Activated CD8-positive, alpha-beta memory T cell treated with anti-CD3 and anti-CD28 coated beads for 4 hours (primary cell): Measurements from ENCODE around the gene KRT81.
"Not testable (repeated sequence)": the region's sequence is repeated elsewhere in the genome, so short reads cannot be mapped to it uniquely, and the experiment has no call there.

Experiments used
- DNase-seq, 2 donors: peaks; one replicate each; pipeline ENCODE4 v3.0.0-alpha.2; 2020; ENCODE audit warnings: low read depth in 2 of 2

The KRT81 gene

DNA sequence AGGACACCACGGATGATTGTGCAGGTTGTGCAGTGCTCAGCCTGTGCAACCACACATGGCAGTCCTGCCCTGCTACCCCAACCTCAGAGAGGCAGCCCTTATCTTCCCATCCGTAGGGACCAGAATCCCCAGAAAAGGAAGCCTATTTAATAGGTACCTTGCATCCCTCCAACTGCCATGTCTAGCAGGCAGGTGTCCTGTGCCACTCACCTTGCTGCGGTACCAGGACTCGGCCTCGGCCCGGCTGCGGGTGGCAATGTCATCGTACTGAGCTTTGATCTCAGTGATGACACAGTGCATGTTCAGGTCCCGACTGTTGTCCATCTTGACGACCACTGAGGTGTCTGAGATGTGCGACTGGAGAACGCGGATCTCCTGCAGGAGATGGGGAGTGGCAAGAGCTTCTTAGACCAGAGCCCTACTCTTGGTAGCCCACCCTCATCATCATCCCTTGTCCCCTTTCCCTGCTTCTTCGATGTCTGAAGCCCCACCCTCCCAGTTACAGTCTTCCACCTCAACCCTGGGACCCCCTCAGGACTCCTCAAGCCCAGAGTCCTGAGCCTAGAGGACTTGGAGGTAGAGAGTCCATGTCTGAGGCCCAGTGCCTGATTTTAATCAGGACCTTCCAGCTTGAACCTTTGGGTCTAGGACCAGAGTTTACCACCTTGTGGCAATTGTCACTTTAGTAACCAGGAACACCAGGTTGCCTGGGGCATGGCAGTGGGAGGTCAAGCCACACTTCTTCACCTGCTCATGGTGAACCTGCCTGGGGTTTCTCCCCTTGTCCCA, 37.7 kb downstream of the KRT81 start:
- no peak for DNase-seq

DNA sequence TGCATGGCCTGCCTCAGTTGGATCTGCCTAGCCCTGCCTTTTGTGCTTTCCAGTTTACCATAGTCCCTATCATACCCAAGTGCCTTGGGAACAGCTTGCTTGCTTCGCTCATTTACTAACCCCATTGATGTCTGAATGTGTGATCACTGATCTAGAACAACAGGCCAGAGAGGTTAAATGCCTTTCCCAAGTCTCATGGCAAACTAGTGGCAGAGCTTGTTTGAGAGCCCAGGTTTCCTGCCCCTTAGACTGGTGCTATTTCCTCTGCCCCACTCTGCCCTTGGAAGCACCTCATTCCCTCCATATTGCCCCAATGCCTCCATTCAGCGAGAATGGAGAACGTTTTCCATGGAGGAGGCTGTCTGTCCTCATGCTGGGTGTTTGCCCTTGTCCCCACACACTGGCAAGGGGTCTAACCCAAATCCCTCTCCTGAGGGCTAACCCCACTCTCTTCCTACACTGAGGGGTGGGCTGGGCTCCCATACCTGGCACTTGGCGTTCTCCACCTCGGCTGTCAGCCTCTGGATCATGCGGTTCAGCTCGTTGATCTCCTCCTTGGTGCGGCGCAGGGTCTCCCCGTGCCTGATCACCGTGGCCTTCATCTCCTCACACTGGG, 38.5 kb downstream of the KRT81 start:
- no peak for DNase-seq

DNA sequence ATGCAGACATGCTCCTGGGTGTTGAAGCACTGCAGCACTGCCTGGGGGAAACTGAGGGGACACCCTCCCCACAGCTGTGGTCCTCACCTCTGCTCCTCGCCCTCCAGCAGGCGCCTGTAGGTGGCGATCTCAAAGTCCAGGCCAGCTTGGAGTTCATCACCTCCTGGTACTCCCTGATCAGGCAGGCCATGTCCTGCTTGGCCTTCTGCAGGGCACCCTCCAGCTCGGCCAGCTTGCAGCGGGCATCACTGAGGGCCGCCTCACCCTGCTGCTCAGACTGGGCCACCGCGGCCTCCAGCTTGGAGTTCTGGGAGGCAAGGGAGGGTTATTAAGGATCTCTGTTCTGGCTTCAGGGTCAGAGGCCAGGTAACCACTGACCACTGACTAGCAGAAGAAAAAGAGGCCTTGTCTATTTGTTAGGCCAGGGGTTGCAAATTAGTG, 39.1 kb downstream of the KRT81 start:
- DNase-seq = not testable (repeated sequence)

DNA sequence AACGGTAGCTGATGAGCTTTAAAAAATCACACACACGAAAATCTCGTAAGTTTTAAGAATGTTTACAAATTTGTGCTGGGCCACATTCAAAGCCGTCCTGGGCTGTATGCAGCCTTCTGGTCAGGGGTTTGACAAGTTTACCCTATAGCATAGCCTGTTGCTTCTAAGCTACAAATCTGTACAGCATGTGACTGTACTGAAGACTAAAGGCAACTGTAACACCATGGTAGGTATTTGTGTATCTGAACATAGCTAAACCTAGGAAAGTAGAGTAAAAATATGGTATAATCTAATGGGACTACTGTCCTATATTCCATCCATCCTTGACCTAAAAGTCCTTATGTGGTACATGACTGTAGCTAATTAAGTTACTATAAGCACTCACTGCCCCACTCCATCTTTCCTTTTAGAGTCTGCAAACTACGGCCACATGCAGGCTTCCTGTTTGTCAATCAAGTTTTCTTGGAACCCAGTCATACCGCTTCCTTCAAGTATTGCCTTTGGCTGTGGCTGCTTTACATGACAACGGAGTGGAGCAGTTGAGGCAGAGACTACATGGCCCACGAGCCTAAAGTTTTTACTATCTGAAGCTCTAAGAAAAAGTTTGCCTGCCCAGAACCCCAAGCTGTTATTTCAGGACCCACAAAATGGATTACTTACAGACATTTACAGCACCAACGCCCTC, 39.8 kb downstream of the KRT81 start:
- DNase-seq = no peak

DNA sequence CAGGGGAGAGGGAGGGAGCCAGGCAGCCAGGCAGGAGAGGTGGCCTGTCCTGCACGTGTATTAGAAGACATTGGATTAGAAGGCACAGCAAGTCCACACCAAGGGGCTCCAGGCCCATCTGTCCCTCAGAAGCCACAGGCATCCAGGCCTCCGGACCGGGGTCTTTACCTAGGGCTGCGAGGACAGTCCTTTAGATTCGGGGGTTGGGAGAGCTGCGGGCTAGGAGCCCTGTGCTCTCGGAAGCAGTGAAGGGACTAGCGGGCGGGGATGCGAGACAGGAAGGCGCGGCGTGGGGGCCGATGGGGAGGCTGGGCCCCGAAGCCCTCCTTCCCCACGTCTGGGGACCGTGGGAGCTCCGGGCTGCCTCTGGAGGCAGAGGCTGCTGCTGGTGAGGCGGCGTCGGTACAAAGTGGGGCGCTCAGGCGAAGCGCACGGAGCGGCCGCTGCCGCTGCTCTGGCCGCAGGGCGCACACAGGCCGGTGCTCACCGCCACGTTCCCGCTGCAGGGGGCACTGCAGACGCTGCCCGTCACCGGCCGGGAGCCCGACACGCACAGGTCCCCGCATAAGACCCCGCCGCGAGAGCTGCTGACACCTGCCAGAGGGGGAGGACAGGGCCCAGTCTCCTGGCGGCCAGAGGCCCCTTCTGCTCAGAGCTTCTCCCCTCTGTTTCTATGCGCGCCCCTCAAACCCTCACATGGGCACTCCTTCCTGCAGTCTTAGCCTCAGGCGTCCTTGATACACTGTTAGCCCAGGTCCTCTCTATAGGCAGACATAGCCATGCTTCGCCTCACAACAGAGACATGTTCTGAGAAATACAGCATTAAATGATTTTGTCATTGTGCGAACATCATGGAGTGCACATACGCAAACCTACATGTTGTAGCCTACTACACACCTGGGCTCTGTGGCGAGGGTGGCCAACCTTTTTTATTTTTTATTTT, 41.0 kb downstream of the KRT81 start:
- no peak for DNase-seq

DNA sequence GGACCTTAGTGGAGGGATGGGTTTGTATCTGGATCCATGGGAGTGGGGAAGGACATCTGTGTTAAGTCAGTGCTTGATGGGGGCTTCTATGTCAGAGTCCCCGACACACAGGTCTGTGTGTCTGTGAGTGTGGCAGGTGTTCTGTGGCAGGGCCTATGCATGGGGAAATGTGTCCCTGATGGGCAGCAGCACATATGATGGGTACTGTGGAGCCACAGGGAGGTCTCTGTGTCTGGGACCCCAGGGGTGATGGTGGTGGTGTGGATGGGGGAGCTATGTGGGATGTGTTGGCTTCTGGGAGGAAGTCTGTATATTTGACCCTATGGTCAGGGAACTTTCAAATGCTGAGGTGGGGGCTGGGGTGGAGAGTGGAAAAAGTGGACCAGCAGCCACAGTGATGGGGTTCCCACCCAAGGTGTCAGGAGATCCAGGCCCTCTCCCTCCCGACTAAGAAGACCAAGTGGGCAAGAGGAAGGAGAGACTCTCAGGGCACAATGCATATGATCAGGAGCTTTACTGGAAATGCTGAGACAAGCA, 41.8 kb downstream of the KRT81 start:
- no peak for DNase-seq

DNA sequence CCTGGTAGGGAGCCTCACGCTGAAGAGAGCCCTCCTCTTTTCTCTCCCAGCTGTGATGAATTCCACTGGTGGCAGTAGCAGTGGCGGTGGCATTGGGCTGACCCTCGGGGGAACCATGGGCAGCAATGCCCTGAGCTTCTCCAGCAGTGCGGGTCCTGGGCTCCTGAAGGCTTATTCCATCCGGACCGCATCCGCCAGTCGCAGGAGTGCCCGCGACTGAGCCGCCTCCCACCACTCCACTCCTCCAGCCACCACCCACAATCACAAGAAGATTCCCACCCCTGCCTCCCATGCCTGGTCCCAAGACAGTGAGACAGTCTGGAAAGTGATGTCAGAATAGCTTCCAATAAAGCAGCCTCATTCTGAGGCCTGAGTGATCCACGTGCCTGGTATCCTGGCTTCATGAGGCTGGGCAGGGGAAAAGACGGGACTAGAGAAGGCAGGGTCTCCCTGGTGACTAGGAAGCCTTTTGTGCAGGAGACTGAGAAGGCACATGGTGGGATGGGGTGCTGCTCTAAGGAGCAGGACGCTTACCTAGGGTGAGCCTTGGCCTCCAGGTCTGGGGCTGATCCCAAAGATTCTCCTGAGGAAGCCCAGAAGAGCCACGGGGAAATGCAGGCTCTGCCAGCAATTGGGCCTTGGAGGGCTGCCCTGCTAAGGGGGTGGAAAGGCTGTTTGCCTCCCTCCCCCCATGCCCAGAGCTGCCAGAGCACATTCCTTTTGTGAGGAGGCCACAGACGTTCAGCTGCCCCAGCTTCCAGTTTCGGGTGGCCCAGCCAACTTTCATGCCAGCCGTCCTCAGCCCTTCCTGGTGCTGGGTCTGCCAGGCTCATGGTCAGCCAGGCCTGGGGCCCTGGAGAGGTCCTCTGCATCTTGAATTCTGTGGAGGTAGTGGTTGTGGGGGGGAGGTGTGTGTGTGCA, 42.5 kb downstream of the KRT81 start:
- no peak for DNase-seq

DNA sequence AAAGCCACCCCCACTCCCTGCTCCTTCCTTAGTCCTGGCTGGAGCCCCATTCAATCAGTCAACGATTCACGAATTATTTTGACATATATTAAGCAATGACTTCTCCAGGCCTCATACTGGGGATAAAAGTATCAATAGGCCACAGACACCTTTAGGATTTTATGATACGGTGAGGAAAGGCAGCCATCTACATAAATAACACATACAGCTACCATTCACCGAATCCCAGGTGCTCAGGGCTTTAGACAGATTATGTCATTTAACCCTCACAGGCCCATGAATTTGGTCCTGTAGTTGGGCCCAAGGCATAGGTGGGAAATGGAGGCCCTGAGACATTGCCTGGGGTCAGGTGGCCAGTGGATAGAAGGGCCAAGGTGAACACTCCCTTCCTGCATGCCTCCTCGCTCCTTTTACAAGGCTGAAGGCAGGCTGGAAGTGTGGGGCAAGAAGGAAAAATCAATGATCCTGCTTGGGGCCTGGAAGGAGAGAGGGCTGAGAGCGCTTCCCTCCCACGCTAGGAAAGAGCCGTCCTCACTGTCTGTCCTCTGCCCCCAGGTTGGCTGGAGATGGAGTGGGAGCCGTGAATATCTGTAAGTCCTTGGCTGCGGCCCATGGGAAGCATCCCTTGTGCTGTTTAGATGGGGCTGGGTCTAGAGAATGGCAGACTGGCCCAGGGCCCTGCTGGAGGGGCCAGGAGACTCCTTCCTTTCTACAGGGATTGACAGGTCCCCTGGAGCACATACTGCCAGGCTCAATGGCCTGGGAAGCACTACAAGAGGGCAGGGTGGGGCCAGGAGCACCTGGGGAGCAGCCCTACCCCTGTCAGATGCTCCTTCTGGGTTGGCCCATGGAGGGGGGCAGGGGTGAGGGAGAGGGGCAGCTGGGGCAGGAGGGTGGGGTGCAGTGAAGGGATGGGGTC, 43.5 kb downstream of the KRT81 start:
- no peak for DNase-seq

DNA sequence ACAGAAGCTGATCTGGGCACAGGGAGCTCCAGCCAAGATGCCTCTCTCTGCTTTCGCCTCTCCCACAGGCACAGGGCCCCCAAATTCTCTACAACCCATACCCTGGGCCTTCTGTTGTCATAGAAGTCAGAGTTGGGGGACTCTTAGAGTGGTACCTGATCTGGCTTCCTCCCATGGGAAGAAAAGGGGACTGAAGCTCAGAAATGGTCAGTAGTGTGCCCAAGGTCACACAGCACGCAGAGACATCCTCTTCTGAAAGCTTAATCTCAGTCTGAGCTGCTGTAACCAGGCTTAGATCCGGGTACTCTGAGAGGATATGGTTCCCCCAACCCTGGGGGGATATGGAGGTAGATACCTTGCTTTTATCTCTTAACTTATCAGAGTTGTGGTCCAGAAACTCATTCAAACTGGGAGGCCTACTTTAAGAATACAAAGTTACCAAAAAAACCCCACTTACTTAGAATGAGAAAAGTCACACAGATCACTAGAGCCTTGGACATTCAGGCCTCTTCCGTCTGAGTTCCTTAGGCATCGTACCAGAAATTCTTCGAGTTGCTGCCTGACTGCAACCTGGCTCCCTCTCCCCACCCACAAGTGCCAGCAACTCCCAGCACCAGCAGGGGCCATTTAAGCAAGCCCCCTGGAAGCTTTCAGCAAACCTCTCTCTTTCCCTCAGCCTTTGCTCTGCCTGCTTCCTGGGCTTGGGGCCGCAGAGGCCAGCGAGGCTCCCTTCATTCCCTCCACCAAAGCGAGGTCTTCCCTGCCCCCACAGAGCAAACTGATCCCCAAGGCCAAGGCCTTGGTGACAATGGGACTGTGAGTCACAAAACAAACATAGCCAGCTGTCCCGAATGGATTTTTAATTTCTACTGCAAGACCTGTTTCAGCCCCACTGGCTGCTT, 44.4 kb downstream of the KRT81 start:
- no peak for DNase-seq

DNA sequence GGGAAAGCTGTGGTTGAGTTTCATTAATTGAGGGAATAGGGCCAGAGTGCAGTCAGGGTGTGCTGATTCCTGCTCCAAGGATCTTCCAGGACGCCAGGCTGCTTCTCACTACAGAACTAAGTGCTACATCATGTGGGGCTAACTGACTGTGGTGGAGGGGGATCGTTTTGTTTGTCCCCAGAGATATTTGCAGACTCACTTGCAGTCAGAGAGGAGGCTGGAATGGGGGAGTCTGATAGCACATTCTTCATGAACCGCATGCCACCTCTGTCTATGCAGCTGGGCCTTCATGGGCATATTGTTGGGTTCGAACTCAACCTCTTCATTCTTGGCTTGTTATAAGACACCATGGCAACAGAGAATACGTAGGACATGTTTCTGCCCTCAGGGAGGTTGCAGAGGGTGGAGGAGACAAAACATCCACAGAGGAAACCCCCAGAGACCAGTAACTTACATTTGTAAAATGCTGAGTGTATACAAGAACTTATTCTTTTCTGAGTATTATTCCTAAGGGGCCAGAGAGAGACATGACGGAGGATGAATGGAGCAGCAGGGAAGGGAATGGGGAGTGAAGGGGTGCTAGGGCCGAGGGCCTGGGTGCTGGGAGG, 45.3 kb downstream of the KRT81 start:
- DNase-seq = no peak

DNA sequence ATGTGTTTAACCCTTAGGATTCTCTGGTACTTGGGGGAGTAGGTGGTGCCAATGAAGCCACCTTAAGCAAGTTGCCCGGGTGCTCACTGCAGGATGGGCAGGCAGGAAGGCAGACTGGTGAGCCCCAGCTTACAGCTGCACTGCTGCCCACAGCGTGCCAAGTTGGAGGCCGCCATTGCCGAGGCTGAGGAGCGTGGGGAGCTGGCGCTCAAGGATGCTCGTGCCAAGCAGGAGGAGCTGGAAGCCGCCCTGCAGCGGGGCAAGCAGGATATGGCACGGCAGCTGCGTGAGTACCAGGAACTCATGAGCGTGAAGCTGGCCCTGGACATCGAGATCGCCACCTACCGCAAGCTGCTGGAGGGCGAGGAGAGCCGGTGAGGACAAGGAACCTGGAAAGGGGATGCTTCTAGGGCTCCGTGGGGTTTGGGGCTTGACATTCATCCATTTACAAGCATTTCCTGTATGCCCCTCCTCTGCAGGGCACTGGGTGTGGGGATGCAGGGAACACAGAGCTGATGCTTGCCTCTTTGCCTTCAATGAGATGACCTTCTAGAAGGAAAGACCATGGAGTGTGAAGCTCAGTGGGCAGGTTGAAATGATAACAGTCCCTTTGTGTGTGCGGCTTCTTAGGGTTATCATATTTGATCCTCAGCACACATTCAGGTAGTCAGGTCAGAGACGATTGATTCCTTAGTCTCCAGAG, 45.9 kb downstream of the KRT81 start:
- no peak for DNase-seq

DNA sequence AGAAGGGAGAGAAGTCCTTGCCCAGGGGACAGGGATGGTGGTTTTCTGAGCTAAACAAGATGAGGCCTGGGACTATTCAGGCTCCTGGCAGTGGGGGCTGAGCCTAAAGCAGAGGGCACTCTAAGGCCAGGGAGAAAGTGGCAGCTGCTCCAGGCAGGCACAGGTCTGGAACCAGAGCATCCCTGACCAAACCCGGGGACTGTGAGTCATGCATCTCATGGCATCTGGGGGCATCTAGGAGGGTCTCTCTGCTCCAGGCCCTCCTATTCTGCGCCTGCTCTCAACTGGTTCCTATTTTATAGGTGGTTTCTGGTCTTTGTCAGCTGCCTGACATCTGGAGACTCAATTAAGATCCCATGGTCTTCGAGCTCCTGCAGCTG, 46.7 kb downstream of the KRT81 start:
- no peak for DNase-seq

DNA sequence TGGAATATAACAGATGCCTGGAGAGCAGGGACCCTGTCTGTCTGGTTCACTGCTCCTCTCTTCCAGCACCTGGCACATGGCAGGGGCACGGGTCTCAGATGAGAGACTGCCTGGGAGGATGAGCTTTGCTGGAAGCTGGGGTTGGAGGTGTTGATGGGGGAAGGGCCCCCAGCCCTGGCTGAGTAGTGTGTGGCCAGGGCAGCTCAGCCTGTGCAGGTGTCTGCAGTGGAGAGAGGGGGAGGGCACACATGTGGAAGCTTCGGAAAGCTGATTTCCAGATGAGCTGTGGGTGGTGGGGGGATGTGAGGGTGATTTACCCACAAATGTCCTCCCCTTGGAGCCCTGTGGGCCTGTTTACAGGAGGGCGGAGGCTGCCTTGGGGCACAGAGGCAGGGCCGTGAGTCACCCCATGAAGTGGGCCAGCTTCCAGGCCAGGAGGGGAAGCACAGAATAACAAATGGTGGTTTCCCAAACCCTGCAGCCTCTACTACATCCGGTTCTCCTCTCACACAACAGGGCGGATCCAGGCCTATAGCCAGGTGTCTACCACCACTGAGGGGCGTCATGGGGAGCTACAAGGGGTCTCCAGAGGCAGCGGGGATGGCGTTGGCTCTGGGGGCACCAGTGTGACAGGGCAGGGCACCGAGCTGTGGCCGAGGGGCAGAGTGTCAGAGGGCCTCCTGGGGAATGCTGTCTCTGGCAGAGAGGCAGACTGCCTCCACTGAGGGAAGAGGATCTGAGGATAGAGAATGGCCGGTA, 47.3 kb downstream of the KRT81 start:
- DNase-seq = peak; percentile 6 to 51

DNA sequence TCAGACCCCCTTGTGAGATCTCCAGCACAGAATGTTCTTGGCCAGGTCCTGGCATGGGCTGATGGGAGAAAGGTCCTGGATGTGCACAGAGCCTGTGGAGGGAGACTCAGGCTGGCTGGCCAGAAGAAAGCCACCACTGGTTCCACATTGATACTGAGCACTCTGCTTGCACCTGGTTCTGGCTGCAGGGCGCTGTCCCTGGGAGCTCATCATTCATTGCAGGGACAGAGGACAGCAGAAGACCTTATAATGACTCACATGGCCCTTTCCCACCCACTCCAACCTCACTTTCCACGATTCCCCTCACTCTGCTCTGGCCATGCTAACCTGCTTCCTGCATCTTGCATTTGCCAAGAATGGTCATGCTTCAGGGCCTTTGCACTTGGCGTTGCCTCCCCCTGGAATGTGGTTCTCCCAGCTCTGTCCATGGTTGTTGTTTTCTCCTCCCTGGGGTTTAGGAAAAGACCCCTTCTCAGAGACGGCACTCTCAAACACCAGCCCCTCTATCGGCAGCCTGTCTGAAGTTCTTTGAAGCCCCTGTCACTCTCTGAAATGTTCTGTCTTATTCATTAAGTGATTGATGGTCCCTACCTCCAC, 48.0 kb downstream of the KRT81 start:
- DNase-seq = no peak

DNA sequence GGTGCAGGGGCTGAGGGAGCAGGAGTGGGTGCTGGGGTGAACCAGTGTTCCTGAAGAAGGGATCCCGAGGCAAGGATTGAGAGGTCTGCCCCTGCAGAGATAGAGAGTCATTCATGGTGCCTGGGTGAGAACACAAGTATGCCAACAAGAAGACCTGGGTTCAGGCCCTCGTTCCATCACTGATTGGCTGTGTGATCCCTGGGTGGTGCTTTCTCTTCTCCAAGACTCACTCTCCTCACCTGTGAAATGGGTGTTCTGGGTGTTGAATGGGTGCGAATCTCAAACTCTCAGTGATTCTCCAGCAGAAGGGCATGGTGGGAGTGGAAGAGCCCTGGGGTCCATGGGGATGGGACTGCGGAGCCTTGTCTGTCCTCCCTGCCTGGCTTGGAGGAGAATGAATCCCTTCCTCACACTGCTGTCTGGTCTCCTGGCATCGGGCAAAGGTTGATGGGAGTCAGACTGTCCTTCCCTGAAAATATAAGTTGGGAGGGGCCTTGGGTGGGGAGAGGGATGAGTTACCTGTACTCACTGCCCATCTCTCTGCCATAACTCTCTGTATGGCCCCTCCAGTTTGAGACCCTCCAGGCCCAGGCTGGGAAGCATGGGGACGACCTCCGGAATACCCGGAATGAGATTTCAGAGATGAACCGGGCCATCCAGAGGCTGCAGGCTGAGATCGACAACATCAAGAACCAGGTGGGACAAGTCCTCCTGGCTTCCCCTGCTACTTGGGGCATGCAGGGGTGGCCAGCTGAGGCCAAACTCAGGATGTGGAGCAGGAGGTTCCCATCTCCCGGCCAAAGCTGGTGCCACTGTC, 48.7 kb downstream of the KRT81 start:
- no peak for DNase-seq
